HL-60 (cell line): ENCODE results near the gene TLE2.
A peak's percentile ranks its signal among the peaks of the same experiment; 100 is the strongest.

ENCODE experiments used
- DNase-seq, 2 experiments: peaks; one replicate each; pipeline ENCODE4 v3.0.0-alpha.2; 2010 to 2020; ENCODE audit warnings: low read depth in 1 of 2, low spot score in 1 of 2
- H3K27ac ChIP-seq: fragments of 250-450 bp; sonication (Bioruptor Pico); replicated peaks from 2 replicates; pipeline ENCODE4 v1.5.1; 2020; ENCODE audit warnings: mild to moderate bottlenecking, moderate library complexity
- H3K27me3 ChIP-seq: fragments of 250-450 bp; sonication (Bioruptor Pico); 2 replicates; pipeline ENCODE4 v1.5.1; 2021; ENCODE audit warnings: mild to moderate bottlenecking, moderate library complexity; ENCODE audit not compliant: insufficient read depth, poor library complexity, severe bottlenecking
- H3K4me3 ChIP-seq: replicated peaks from 2 replicates; pipeline ENCODE4 v1.5.1; 2011; ENCODE audit warnings: mild to moderate bottlenecking, control low read depth, low read length; ENCODE audit not compliant: insufficient read depth
- CTCF ChIP-seq: IDR thresholded peaks from one replicate; pipeline ENCODE4 v1.5.1; 2011; ENCODE audit warnings: low read length, control low read depth, inconsistent platforms; ENCODE audit not compliant: insufficient read depth
- GABPA ChIP-seq: IDR thresholded peaks from 2 replicates; pipeline ENCODE4 v1.6.1; 2012; ENCODE audit warnings: low read depth
- POLR2AphosphoS5 ChIP-seq: IDR thresholded peaks from 2 replicates; pipeline ENCODE4 v1.6.1; 2012; ENCODE audit warnings: low read depth
- REST ChIP-seq: IDR thresholded peaks from 2 replicates; pipeline ENCODE4 v1.6.1; 2012; ENCODE audit warnings: low read depth; ENCODE audit not compliant: insufficient replicate concordance
- SPI1 ChIP-seq: IDR thresholded peaks from 2 replicates; pipeline ENCODE4 v1.6.1; 2012; ENCODE audit warnings: low read depth, mild to moderate bottlenecking, borderline replicate concordance

The TLE2 gene

GRCh38 chr19:3060857-3061181 is 31.7 kb upstream of the TLE2 start:
- Histone ChIP-seq H3K4me3 (peak overlapping the region; percentile 60; the same call in 1 of the 2 replicates), H3K27ac (no peak overlapping the region; the same call in 1 of the 2 replicates), H3K27me3 (peaks cover 5% of the 10 kb centered on the region)
- no peak for DNase-seq
- TF ChIP-seq SPI1 (no peak), CTCF (no peak), GABPA (no peak), REST (no peak), POLR2AphosphoS5 (no peak)

- no peak for DNase-seq
- H3K27ac ChIP-seq: no peak overlapping the region
- H3K4me3 ChIP-seq: no peak overlapping the region
- H3K27me3 ChIP-seq: peaks cover 5% of the 10 kb centered on the region
- TF ChIP-seq POLR2AphosphoS5: no peak
- TF ChIP-seq REST: no peak
- TF ChIP-seq GABPA: no peak
- no peak for TF ChIP-seq CTCF
- no peak for TF ChIP-seq SPI1
These were observed 30.6 kb upstream of the TLE2 start for GRCh38 chr19:3059653-3060052.

GRCh38 chr19:3058821-3059314 is 29.8 kb upstream of the TLE2 start:
- Histone ChIP-seq H3K4me3 (no peak overlapping the region), H3K27ac (no peak overlapping the region), H3K27me3 (peaks cover 5% of the 10 kb centered on the region)
- TF ChIP-seq REST (no peak), POLR2AphosphoS5 (no peak), CTCF (no peak), SPI1 (no peak), GABPA (no peak)
- no peak for DNase-seq
